Measurements from ENCODE around the gene CSTPP1.
"Not testable (repeated sequence)": the region's sequence is repeated elsewhere in the genome, so short reads cannot be mapped to it uniquely, and the experiment has no call there.

CSTPP1 gene

DNA sequence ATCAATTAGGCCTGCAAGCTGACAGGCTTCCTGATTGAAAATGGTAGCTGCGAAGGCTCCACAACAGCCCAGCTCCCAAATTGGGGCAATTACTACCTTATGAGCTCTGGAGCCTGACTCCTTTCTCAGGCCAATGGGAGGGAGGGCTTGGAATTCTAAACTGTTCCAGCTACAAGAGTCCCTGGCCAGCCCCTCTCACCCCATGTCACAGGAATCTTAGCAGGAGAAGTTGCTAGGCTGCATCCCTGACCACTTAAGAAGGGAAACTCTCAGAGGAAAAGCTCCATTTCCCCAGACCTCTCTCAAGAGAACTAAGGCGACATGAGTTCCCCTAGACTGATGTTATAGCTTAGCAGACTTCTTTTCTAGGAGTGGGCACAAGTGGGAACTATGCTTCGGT is 23.1 kb upstream of the CSTPP1 start:
- no peak for DNase-seq

DNA sequence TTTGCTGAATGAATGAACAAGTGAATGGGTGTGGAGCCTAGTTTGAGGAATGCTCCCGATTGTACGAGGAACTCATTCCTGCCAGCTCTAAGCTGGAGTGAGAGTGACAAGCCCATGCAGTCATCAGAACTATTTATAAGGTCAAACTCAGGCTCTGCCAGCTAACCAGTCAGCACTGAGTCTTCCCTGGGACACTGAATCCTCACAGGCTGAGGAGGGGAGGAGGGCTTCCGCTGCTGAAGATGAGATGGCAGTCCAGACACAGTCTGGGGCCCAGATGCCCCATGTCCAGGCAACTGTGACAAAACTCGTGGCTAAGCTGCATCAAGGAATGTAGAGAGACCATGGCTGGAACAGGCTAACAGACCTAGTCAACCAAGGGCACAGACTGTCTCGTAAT is 22.2 kb upstream of the CSTPP1 start:
- no peak for DNase-seq

DNA sequence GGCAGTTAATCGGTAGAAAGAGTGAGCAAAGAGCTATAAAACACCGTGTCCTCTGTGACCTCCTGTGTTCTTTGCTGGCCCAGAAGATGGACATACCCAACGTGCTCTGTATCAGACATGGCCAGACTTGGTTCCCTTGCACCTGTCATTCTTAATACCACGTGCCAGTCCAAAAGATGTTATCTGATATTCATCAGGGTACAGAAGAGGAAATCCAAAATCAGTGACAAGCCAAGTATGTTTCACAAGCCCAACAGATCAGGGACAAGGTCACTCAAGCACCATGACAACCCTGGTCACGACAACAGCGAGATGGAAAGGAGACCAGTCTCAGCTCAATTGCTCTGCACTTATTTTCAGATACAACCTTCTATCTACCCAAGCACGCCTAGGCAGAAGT is 21.7 kb upstream of the CSTPP1 start:
- no peak for DNase-seq

DNA sequence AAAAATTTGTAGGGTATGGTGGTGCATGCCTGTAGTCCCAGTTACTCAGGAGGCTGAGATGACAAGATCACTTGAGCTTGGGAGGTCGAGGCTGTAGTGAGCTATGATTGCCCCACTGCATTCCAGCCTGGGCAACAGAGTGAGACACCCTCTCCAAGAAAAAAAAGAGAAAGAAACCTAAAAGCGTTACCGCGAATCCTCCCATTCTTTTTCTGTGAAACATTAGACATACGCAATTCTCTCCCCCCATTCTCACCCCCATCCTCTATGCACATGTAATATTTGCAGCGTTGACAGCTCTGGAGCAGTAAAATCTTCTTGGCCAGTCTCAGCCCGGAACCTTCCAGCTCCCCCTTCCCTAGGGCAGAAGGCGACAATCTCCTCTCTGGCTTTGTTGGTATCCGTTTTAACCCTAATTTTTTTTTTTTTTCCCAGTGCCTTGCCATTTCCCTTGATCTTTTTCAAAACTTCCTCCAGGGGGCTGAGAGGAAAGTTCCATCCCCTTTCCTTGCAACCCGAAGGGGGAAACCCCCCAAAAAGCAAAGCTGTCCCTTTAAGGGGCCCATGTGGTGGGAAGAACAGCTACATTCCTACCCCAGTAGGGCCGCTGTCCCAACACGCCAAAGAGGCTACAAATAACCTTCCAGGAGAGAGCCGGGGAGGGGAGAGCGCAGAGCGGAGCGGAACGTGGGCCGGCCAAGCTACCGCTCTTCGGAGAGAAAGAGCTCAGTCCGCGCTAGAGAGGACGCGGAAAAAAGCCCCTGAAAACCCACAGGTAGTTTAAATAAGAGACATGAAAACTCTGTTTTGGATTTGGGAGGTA is 20.1 kb upstream of the CSTPP1 start:
- DNase-seq = no peak

DNA sequence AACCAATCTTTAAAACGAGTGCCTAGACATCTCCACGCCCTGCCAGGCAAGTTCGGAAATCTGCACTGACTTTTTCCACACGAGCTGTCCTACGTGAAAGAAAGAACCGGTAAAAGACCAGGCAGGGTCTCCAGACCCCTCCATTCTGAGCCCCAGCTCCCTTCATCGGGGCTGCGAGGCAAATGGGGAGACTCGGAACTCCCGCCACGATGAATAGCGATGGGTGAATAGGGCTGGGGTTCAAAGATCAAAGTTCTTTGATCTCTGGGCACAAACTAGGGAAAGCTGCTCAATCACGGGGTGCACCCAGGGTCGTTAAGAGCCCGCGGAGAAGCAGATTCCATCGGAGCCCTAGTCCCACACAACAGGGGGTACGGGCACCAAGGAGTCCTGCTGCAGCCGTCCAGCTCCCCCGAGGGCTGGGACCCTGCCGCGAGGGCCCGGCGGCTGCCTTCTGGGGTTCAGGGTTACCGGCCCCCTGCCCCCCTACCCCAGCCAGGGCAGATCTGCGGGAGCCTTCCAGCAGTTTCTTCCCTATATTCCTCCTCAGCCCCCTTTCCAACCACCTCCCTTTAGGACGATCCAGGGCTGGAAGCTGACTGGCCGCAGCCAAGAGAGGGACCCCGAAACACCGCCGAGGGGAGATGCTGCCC is 19.3 kb upstream of the CSTPP1 start:
- no peak for DNase-seq

DNA sequence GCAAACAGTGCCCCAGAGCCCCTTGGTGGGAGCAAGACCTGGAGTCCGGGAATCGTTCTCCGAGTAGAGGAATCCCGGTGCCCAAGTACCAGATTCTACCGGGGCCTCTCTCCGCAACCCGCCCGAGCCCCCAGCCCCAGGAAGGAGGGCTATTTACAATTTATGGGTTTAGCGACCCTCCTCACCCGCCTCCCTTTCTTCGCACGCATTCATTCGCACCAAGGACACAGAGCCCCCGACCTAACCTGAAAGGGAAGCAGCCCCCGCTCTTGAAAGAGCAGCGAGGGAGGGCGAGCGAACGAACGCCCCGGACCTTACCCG is 18.8 kb upstream of the CSTPP1 start:
- no peak for DNase-seq

DNA sequence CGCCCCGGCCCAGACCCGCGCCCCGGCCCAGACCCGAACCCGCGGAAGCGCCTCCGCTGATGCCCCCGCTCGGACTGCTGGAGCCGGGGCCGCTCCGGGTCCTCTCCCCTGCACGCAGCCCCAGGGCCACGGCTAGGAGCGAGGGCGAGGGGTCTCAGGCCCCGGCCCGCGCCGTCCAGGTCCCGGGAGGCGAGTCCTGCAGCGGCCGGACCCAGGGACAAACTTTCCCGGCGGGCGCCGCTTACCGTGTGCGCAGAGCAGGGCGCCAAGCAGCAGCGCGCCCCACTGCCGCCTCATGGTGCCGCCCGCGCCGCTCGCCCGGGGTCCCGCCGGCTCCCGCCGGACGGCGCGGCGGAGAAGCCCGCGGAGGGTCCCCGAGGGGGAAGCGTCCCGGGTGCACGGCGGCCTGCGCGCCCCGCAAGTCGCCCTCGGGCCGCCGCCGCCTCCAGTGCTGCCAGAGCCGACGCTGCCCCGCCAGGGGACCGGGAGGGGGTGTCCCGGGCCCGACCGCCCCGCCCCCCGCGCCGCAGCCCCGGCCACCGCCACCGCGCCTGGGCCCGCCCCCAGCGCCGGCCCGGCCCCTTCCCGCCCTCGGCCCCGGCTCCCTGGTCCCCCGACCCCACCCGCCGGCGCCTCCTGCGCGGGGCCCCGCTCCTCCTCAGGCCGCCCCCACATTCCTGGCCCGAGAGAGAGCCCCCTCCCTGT is 18.3 kb upstream of the CSTPP1 start, which contains the start of gene LRP4:
Gene LRP4, minus strand, starts transcription at position 468 of the 705 bp plus-strand sequence. Its CDS starts 171 bp downstream, at position 297.
- no peak for DNase-seq

DNA sequence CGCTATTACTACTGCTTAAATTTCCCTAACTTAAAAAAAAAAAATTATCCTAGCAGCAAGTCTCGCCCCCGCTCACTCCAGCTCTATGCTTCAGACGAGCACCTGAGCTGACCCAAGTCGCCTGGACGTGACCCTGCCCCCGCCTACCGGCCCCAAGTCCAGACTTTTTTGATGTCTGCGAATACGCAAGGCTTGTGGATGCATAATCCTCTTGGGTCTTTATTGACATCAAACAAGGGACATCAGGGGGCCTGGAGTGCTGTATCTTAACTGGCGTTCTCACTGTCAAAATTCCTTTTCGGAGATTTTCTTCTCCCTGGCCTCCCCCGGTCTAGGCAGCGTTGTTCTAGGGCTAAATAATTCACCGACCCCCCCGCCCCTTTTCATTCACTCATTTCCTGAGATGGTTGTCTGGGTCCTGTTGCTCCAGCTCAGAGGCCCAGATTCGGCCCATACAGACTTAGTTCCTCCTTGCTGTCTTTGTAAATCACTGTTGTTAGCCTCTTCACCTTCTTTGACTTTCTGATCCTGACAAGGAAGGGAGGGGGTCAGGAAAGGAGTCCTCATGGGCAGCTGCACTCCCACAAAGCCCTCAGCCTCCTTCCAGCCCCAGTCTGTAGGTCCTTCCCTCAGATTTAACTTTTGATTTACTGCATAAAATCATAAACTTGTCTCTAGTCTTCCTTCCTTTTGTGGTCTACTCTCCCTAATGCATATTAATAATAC is 17.6 kb upstream of the CSTPP1 start:
- no peak for DNase-seq

DNA sequence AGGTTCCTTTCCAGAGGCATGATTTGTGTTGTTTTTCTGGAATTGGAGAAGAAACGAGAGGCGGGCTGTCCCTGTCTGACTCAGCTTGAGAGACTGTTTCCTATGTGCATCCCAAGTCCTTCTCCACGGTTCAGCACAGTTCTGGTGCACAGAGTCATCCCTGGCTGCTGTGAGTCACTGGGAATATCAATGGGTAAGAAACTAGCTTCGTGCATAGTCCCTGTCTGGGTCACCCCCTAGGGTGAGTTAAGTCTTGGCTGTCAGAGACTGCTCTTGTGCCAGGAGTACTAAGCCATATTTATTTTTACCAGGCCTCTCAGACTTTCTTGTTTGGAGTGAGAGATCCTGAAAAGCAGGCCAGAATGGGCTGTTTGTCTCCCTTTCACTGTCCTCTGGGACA is 15.8 kb upstream of the CSTPP1 start:
- DNase-seq = no peak

DNA sequence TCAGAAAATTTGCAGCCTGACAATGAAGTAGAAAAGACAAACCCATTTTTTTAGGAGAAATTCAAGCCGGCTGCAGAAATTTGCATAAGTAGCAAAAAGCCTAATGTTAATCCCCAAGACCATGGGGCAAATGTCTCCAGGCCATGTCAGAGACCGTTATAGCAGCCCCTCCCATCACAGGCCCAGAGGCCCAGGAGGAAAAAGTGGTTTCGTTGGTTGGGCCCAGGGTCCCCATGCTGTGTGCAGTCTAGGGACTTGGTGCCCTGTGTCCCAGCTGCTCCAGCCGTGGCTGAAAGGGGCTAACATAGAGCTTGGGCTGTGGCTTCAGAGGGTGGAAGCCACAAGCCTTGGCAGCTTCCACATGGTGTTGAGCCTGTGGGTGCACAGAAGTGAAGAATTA is 8.6 kb upstream of the CSTPP1 start:
- DNase-seq = not testable (repeated sequence)

DNA sequence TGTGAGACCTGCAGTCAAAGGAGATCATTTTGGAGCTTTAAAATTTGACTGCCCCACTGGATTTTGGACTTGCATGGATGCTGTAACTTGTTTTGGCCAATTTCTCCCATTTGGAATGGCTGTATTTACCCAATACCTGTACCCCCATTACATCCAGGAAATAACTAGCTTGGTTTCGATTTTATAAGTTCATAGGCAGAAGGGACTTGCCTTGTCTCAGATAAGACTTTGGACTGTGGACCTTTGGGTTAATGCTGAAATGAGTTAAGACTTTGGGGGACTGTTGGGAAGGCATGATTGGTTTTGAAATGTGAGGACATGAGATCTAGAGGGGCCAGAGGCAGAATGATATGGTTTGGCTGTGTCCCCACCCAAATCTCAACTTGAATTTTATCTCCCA is 7.9 kb upstream of the CSTPP1 start:
- not testable (repeated sequence) for DNase-seq

DNA sequence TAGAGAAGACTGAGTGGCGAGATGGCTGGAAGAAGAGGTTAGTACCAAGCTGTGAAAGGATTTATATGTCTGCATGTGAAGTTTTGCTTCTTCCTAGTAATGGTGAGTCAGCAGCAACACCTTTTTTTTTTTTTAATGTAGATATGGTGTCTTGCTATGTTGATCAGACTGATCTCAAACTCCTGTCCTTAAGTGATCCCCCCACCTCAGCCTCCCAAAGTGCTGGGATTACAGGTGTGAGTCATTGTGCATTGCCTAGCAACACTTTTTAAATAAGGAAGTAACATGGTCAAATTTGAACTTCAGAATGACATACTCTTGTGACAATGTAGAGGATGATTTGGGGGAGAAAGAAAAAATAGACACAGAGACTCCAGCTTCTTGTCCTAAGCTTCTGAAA is 6.5 kb upstream of the CSTPP1 start:
- no peak for DNase-seq

DNA sequence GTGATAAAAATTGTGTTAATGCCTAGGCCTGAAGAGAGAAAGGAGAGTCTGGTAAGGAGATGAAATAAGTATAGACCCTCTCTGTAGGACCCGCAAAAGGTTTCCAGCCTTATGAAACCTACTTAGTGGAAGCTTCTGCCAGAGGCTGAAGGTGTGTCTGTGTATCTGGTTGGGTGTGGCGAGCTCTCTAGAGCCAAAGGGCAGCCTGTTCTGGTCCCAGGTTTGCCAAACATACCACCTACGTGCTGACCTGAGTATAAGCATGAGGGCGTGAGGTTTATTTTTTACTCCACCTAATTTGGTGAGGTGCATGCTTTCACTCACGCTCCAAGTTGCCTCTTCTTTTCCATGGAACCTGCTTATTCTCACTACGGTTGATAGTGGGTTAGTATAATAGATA is 5.6 kb downstream of the CSTPP1 start:
- no peak for DNase-seq

DNA sequence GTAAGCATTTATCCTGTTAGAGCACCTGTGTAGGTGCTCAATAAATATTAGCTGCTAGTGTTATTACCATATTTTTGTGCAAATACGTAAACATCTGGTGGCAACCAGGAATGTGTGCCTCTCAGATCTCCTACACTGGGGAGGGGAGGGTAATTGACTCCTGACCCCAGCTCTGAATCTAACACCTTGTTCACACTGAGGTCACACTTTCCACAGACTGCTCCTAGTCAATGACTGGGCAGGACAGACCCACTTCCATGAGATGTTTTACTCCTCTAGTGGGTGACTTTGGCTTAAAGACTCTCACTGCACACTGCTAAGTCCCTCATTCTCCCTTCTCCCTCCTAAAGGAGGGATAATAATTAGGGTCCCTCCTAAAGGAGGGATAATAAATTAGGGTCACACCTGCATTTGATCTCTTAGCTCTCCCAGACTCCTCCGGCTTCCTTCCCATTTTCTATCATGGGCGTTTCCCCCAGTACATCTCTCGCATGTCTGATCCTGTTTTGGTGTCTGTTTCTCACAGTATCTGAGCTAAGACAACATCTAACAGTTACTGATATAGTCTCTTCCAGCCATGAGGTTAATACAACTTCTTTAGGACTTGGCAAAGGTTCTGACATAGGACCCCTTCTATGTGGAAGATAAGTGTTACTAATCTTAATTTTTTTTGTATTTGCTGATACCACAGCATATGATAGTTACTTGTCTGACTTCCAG is 8.0 kb downstream of the CSTPP1 start:
- no peak for DNase-seq

DNA sequence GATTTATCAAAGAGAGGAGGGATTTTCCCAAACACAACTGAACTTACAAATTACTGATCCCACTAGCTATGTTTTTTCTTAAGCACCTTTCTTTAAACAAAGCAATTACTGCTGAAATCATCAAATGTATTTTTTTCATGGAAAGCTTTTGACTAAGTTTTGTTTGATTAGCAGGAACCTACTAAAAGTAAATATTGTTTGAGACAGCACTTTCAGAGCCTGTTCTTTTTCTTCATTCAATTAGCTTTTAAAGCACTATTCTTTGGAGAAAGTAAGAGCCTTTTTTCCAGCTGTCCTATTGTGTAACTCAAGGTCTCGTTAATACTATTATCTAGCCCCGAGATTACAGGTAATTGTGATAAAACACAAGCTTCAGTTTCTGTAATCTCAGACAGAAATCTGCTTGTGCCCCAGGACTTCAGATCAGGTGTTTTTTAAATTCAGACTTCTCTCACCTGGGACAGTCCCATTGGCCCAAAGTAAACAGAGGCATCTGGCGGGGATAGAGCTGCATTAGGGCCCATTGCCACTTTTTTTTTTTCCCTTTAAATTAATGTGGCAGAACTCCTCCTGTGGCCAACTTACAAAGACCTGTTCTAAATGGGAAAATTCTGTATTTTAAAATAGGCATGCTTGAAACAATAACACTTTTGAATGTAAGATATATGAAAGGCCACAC is 11.0 kb downstream of the CSTPP1 start:
- no peak for DNase-seq

DNA sequence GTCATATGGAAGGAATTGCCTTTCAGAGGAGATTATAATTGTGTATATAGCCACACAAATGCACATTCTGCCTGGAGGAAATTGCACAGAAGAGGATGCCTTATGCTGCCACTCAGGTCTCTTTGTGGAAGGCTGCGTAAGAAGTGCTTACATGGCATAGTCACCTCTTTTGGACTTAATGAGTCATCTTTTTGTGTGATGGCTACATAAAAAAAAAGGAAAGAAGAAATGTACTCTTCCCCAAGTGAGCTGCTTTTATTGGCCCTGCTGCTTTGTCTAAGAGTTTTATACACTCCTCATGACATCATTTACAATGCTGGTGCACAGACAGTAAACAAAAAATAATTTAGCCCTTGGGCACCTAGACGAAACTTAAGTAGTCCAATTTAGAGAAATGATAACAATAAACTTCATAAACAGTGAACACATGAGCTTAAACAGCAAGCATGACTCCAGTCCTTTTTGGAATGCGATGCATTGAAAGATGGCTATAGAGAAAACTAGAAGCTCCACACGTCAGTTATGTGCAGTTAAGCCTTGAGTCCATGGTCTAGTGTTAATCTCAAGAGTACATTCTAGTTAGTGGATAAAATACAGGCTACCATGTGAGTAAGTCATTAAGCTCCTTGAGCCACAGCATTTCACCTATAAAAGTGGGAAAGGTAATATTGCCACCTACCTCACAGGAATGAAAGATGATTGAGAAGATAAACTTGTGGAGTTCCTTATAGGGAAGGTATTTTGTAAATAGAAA is 12.0 kb downstream of the CSTPP1 start:
- DNase-seq = no peak

DNA sequence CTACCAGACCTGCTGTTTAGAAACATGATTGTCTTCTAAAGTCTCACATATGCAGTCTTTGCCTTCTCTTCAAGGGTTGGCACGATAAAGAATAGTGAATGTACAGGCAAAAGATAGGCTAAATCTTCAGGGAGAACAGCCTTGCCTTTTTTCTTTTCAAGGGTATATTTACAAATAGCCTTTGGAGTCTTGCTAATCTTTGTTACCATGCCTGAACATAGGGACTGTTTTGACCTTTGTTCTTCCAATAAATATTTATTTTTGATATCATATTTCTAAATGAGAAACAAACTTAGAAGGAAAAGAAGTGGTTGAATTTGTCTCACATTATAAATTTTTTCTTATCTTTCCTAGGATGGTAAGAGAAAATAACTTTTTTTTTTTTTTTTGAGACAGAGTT is 12.7 kb downstream of the CSTPP1 start:
- DNase-seq = no peak

DNA sequence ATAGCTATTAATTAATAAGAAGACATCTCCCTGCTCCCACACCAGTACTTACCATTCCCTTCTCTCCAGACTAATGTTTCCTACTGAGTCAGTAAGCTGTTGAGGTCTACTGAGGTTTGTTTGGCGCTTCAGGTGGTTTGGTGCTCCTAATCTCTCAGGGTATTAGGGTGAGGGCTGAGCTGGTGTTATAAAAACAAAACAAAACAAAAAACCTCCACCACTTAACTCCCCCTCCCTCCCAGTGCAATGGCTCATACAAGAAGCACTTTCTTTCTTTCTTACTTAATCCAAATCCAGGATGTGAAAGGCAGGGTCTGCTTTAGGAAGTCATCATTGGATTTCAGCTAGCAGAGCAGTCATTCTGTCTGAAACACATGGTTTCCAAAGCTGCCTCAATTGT is 15.3 kb downstream of the CSTPP1 start:
- no peak for DNase-seq

DNA sequence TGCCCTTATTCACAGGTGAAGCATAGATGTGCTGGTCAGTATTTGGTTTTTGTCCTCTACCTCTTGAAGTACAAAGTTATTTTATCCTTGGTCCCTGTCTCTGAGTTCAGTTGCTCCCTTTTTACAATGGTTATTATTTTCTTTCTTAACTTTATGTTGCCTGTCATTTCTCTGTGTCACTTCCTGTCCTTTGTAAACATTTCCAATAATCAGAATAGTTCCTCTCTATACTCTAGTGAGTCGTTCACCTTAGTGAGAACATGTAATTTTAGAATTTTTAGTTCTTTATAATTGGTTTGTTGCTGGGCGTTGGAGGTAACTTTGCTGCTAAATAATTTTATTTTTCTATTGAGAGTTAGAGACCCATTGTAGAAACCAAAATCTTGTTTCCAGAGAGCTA is 16.0 kb downstream of the CSTPP1 start:
- no peak for DNase-seq

DNA sequence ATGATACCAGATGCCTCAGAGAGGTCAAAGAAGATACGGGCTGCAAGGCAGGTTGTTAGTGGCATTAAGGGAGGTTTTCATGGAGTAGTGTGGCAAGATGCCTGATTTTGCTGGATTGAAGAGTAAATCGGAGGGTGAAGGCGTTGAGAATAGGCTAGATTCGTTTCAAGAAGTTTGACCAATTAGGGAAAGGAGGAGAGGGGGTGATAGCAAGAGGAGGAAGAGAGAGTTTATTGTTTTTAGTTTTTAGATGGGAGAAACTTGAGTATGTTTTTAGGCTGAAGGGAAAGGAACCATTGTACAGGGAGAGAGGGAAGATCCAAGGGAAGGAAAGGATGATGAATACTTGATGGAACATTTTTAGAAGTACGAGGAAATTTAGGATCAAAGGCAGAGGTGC is 16.5 kb downstream of the CSTPP1 start:
- DNase-seq = no peak

DNA sequence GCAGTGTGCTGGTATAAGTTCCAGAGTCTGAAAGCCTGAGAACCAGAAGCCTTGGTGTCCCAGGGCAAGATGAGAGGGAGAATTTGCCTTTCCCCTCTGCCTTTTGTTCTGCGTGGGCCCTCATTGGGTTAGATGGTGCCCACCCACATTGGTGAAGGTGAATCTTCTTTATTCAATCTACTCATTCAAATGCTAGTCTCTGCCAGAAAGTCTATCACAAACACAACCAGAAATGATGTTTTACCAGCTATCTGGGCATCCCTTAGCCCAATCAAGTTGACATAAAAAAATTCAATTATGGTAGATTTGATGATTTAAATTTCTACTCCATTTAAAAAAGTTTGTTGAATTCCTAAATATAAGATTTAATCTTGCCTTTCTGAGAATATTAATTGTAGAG is 22.2 kb downstream of the CSTPP1 start:
- no peak for DNase-seq

Measured in effector CD4-positive, alpha-beta T cell (primary cell).